Heart left ventricle (tissue), 13 donors: ENCODE data around the gene ZNF503.

ENCODE experiments used
- POLR2A ChIP-seq, 2 donors: fragments of 450-650 bp; IDR thresholded peaks; one replicate each; pipeline ENCODE4 v1.6.1; 2017; ENCODE audit warnings: antibody characterized with exemption in 2 of 2, mild to moderate bottlenecking in 2 of 2, moderate library complexity in 2 of 2
- TF ChIP-seq, protein P1 (sequence below), 12 donors: fragments of 200-600 bp; sonication (generic) in 4 of 12; IDR thresholded peaks; one replicate each; pipeline versions ENCODE4 v1.5.0 to v1.8.0; 2018 to 2022; ENCODE audit warnings: antibody characterized with exemption in 12 of 12, mild to moderate bottlenecking in 5 of 12
- donor health status: ischemic (EF 13 %, LVEDD 7.1; RV severe dilation, severe dysfunction).
- donor health status: DM: no; HTN: yes; CAD: no.
- donor health status: DM: no; HTN: no; CAD: no.
- donor health status: ischemic (EF 25% LVEDD 6.9; RV normal size, moderate dysfunction).
- donor health status: ischemic (EF 25% LVEDD 5.7; RV mildly dilated, moderate dysfunction).
- donor health status: ischemic (EF 35%, LVEDD 5.7; RV mildly dilated, moderate dysfunction).
- donor health status: nonischemic (EF 11% LVEDD 7.7; RV severe dilation, severe dysfunction).
- donor health status: DM: yes; HTN: yes; CAD: no.
- donor health status: PGD.
- donor health status: ischemic (EF 29% LVEDD 5.4; RV normal size, mild dysfunction).
- donor health status: nonischemic (EF 23%, LVEDD 6.1; RV moderate dilation, normal function).

- no peak for TF ChIP-seq POLR2A (IDR thresholded peaks at IDR 0.05)
- TF ChIP-seq, protein P1, sequence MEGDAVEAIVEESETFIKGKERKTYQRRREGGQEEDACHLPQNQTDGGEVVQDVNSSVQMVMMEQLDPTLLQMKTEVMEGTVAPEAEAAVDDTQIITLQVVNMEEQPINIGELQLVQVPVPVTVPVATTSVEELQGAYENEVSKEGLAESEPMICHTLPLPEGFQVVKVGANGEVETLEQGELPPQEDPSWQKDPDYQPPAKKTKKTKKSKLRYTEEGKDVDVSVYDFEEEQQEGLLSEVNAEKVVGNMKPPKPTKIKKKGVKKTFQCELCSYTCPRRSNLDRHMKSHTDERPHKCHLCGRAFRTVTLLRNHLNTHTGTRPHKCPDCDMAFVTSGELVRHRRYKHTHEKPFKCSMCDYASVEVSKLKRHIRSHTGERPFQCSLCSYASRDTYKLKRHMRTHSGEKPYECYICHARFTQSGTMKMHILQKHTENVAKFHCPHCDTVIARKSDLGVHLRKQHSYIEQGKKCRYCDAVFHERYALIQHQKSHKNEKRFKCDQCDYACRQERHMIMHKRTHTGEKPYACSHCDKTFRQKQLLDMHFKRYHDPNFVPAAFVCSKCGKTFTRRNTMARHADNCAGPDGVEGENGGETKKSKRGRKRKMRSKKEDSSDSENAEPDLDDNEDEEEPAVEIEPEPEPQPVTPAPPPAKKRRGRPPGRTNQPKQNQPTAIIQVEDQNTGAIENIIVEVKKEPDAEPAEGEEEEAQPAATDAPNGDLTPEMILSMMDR (IDR thresholded peaks at IDR 0.05), result no peak
Measured at GRCh38 chr10:75425291-75426079, 23.9 kb upstream of the ZNF503 start.
